Prostate gland (tissue), 1 donor: ENCODE results near the gene OLFML1.

ENCODE experiments used
- POLR2A ChIP-seq: fragments of 450-650 bp; IDR thresholded peaks from one replicate; pipeline ENCODE4 v1.6.1; 2016; ENCODE audit warnings: antibody characterized with exemption, mild to moderate bottlenecking
- POLR2AphosphoS5 ChIP-seq: sonication (generic); formaldehyde crosslinking; IDR thresholded peaks from one replicate; pipeline ENCODE4 v1.6.1; 2017; ENCODE audit warnings: antibody characterized with exemption

- peak; percentile 8 for TF ChIP-seq POLR2A
- peak; percentile 38 for TF ChIP-seq POLR2AphosphoS5
Measured at GRCh38 chr11:7512525-7513233, 27.4 kb downstream of the OLFML1 start.
